WERI-Rb-1 (cell line): ENCODE results near the gene CES2.

ENCODE experiments used
- DNase-seq: peaks from one replicate; pipeline ENCODE4 v3.0.0-alpha.2; 2020
- H3K27ac ChIP-seq: fragments of 250-450 bp; sonication (Bioruptor Pico); 2 replicates; pipeline ENCODE4 v1.5.1; 2020; ENCODE audit warnings: mild to moderate bottlenecking, moderate library complexity
- H3K27me3 ChIP-seq: fragments of 250-450 bp; sonication (Bioruptor Pico); 2 replicates; pipeline ENCODE4 v1.5.1; 2021; ENCODE audit warnings: mild to moderate bottlenecking, low read depth, moderate library complexity; ENCODE audit not compliant: insufficient read depth, severe bottlenecking
- H3K36me3 ChIP-seq: fragments of 250-450 bp; sonication (Bioruptor Pico); 2 replicates; pipeline ENCODE4 v1.5.1; 2020; ENCODE audit warnings: mild to moderate bottlenecking, moderate library complexity
- H3K4me3 ChIP-seq: 2 replicates; pipeline ENCODE4 v1.5.1; 2011; ENCODE audit warnings: low read depth, mild to moderate bottlenecking, control low read depth, low read length
- H3K9me3 ChIP-seq: fragments of 250-450 bp; sonication (Bioruptor Pico); 2 replicates; pipeline ENCODE4 v1.5.1; 2021; ENCODE audit warnings: mild to moderate bottlenecking, moderate library complexity; ENCODE audit not compliant: severe bottlenecking
- TF ChIP-seq, protein P1 (sequence below): IDR thresholded peaks from 2 replicates; pipeline ENCODE4 v1.5.1; 2011; ENCODE audit warnings: low read depth, mild to moderate bottlenecking, control low read depth, inconsistent platforms, low read length

Gene CES2

DNA sequence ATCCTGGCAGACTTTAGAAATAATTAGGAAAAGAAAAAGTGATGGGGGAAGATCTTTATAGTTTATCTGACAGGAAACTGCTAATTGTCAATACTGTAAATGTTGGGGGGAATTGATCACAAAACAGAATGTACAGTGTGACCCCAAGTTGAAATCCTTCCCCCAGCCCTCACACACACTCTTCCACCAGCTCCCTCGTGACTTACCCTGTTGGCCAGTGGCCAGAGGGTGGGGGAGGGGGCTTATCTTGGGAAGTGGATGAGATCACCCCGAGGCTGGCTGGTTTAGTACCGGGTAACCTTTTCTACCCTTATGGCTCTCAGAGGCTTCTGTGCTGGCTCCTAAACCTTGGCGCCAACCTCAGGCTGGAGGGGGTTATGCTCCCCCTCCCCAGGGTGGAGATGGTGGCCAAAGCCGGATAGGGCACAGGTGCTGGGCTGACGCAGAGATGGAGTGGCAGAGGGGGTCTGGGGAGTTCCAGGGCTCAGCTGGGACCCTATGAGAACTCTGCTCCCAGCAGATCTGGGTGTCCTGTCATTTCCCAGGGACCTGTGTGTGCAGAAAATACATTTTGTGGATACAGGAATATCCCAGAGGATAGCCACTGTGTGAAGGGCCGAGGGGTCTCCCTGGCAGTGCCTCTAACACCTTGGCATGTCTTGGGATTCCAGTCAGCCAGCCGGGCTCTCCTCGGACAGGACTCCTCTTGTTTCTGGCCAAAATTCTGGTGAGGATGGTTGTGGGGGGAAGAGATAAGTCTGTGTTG is 35.2 kb upstream of the CES2 start:
- Histone ChIP-seq H3K9me3 (no peaks in the 10 kb centered on the region), H3K27me3 (no peaks in the 10 kb centered on the region), H3K27ac (peak overlapping the region; percentile 99), H3K4me3 (peak overlapping the region; percentile 42), H3K36me3 (no peaks in the 10 kb centered on the region)
- peak; percentile 97 for DNase-seq
- TF ChIP-seq, protein P1, sequence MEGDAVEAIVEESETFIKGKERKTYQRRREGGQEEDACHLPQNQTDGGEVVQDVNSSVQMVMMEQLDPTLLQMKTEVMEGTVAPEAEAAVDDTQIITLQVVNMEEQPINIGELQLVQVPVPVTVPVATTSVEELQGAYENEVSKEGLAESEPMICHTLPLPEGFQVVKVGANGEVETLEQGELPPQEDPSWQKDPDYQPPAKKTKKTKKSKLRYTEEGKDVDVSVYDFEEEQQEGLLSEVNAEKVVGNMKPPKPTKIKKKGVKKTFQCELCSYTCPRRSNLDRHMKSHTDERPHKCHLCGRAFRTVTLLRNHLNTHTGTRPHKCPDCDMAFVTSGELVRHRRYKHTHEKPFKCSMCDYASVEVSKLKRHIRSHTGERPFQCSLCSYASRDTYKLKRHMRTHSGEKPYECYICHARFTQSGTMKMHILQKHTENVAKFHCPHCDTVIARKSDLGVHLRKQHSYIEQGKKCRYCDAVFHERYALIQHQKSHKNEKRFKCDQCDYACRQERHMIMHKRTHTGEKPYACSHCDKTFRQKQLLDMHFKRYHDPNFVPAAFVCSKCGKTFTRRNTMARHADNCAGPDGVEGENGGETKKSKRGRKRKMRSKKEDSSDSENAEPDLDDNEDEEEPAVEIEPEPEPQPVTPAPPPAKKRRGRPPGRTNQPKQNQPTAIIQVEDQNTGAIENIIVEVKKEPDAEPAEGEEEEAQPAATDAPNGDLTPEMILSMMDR, result no peak

DNA sequence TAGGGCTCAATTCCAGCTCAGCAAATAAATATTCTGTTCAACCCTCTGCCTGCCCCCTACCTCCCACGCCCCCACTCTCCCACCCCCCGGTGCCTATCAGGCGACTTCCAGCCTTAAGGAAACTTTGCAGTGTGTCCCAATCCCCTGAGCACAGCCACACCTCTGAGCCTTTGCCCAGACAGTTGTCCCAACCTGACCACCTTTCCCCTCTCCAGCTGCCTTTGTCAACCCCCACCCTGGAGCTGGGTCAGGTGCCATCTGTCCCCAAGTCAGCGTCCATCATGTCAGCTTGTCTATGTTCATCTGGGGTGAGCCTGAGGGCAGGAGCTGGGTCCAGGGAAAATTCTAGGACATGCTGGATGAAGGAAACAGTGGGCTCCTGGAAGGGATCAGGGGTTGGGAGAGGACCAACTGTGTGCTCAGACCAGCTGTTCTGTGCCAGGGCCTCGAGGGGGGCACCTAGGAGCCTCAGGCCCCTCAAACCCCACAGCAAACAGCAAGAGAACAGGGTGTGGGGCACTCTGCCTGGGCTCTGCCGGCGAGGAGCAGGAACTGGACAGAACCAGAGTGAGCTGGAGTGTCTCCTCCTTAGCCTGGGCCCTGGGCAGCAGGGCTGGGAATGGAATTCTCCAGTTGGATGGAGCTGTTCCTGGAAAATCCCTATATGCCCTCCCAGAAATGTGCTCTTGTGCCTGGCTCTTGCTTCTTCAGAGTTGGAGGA is 34.4 kb upstream of the CES2 start:
- Histone ChIP-seq H3K9me3 (no peaks in the 10 kb centered on the region), H3K27ac (peak overlapping the region; percentile 99), H3K36me3 (no peaks in the 10 kb centered on the region), H3K4me3 (peak overlapping the region; percentile 42; the same call in 1 of the 2 replicates), H3K27me3 (no peaks in the 10 kb centered on the region)
- DNase-seq, result peak; percentile 98
- TF ChIP-seq, protein P1, result no peak

DNA sequence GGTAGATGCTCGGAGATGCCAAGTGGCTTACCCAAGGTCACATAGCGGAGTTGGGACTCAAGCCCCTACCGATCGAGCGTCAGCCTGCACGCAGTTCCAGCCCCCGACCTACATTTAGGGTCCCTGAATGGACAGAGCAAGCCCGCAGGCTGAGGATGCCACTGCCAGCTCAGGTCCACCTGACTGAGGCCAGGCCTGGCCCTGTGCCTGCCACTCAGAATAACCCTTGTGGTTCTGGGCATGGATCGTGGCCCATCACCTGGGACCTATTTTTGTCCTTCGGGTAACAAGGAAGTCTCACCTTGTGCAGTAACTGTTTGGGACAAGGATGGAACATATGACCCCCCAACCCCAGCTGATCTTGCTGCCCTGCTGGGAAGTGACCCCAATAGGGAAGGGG is 33.7 kb upstream of the CES2 start:
- H3K27me3 ChIP-seq, result no peaks in the 10 kb centered on the region
- H3K27ac ChIP-seq, result peak overlapping the region; percentile 99
- TF ChIP-seq, protein P1, result no peak
- no peak overlapping the region for H3K4me3 ChIP-seq
- no peaks in the 10 kb centered on the region for H3K9me3 ChIP-seq
- DNase-seq, result no peak
- H3K36me3 ChIP-seq, result no peaks in the 10 kb centered on the region

DNA sequence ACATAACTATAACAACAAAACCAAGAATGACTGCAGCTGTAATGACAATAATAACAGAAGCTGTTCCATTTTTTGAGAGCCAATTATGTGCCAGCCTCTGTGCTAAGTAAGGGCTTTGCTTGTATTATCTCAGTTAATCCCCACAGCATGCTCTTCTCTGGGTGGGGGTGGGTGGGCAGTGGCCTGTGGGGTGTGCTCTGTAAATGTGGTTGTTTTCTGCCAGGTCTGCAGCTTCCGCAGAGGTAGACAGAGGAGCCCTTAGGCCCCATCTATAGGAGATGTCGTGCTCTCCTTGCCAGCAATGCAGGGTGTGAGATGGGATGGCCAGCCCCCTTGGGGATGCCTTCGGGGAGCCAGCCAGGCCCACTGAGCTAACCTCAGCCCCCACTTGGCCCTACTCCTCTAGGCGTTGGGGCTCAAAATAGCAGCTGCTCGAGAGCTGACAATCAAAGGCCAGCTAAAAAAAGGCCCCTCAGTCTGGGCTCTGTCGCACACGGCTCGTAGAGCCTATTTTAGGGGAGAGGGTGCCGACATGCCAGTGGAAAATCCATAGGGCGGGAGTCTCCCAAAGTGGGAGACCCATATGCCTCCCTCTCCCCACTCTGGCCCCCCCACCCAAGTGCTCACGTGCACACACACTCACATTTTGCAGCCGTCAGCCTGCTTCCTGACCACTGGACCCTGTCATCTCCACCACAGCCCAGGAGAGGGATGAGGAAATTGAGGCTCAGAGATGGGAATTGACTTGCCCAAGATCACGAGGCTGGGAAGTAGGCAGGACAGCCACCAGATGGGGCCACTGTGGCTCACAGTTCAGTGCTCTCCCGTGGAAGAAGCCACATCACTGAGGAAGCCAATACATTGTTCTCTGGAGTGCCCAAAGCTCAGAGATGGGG is 32.4 kb upstream of the CES2 start:
- Histone ChIP-seq H3K4me3 (no peak overlapping the region), H3K27ac (peak overlapping the region; percentile 99), H3K27me3 (no peaks in the 10 kb centered on the region), H3K9me3 (no peaks in the 10 kb centered on the region), H3K36me3 (no peaks in the 10 kb centered on the region)
- TF ChIP-seq, protein P1, result peak; percentile 37; the same call in 1 of the 2 replicates
- peak; percentile 58 for DNase-seq

DNA sequence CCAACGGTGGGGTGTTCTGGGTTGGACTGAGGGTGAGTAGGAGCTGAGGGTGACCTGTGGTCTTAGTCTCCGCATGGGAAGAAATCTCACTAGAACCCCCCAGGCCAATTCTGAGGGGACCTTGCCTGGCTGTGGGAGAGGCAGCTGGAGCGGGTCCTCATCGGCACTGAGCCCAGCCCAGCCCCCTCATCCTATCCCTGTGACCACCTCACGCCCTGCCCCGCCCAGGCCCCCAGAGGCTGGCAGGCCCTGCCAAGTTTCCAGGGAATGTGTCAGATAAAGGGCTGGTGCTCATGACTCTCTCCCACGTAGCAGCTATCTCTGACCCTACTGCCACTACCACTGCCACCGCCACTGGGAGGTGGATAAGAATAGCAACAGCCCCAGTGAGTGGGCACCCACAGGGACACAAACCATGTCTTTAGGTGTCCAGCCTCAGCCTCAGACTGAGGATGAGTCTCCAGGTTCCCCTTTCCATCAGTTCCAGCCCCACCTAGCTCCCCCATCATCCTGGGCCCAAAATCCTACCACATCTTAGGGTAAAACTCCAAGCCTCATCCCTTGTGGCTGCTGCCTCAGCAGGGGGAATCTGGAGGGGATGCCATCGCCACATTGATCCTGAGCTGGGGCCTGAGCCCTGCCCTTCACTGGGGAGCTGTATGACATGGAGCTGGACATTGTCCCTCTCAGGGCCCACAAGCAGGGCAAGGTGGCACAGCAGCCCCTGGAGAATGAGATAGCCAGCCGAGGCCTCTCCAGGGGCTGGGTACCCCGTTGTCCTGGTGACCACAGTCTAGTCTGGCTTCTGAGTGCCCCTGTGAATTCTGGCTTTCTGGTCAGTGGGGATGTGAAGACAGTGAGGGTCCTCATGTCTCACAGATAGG is 31.5 kb upstream of the CES2 start:
- Histone ChIP-seq H3K27ac (peak overlapping the region; percentile 99), H3K36me3 (no peaks in the 10 kb centered on the region), H3K4me3 (no peak overlapping the region), H3K27me3 (no peaks in the 10 kb centered on the region), H3K9me3 (no peaks in the 10 kb centered on the region)
- no peak for DNase-seq
- TF ChIP-seq, protein P1, result no peak
